H9 (cell line): Measurements from ENCODE around the gene CSRNP3. TPM values are rescaled to one million over a fixed set of nuclear protein-coding genes. Genes with fewer than 3 reads are reported as not detected.
A peak's percentile ranks its signal among the peaks of the same experiment; 100 is the strongest.

Experiments used
- DNase-seq: peaks from one replicate; pipeline ENCODE4 v3.0.0-alpha.2; 2017
- H2AFZ ChIP-seq: one replicate; pipeline ENCODE4 v1.6.1; 2013; ENCODE audit warnings: mild to moderate bottlenecking, low read length, control low read depth, moderate library complexity
- H2AK5ac ChIP-seq: 2 replicates; pipeline ENCODE4 v1.6.1; 2013; ENCODE audit warnings: low read length, control low read depth, mixed read lengths; ENCODE audit not compliant: insufficient read length
- H2BK120ac ChIP-seq: one replicate; pipeline ENCODE4 v1.6.1; 2013; ENCODE audit warnings: low read depth, mild to moderate bottlenecking, low read length, control low read depth, inconsistent platforms; ENCODE audit not compliant: poor library complexity, severe bottlenecking
- H2BK12ac ChIP-seq: 2 replicates; pipeline ENCODE4 v1.6.1; 2013; ENCODE audit warnings: low read length, control low read depth, mixed read lengths, low read depth; ENCODE audit not compliant: insufficient read length
- H2BK15ac ChIP-seq: 2 replicates; pipeline ENCODE4 v1.6.1; 2013; ENCODE audit warnings: low read depth, low read length, control low read depth
- H2BK20ac ChIP-seq: one replicate; pipeline ENCODE4 v1.6.1; 2013; ENCODE audit warnings: low read depth, mild to moderate bottlenecking, low read length, control low read depth, inconsistent platforms; ENCODE audit not compliant: poor library complexity, severe bottlenecking
- H2BK5ac ChIP-seq: 2 replicates; pipeline ENCODE4 v1.6.1; 2013; ENCODE audit warnings: low read length, control low read depth, mixed read lengths; ENCODE audit not compliant: insufficient read length
- H3K14ac ChIP-seq: 2 replicates; pipeline ENCODE4 v1.6.1; 2013; ENCODE audit warnings: low read length, control low read depth; ENCODE audit not compliant: insufficient read depth
- H3K18ac ChIP-seq: 2 replicates; pipeline ENCODE4 v1.6.1; 2013; ENCODE audit warnings: low read depth, mild to moderate bottlenecking, mixed read lengths, low read length, control low read depth; ENCODE audit not compliant: insufficient read length
- H3K23ac ChIP-seq: 2 replicates; pipeline ENCODE4 v1.6.1; 2013; ENCODE audit warnings: low read length, control low read depth, mixed read lengths, low read depth; ENCODE audit not compliant: insufficient read length
- H3K23me2 ChIP-seq: 2 replicates; pipeline ENCODE4 v1.6.1; 2013; ENCODE audit warnings: low read depth, mild to moderate bottlenecking, mixed read lengths, low read length, control low read depth; ENCODE audit not compliant: insufficient read length, poor library complexity, severe bottlenecking
- H3K27ac ChIP-seq: 2 replicates; pipeline ENCODE4 v1.5.1; 2013; ENCODE audit warnings: low read length, control low read depth, mixed read lengths, low read depth; ENCODE audit not compliant: insufficient read length
- H3K27me3 ChIP-seq: 2 replicates; pipeline ENCODE4 v1.6.1; 2013; ENCODE audit warnings: low read length, control low read depth, inconsistent platforms; ENCODE audit not compliant: insufficient read depth
- H3K4ac ChIP-seq: 2 replicates; pipeline ENCODE4 v1.6.1; 2013; ENCODE audit warnings: low read depth, mild to moderate bottlenecking, control low read depth, inconsistent platforms, low read length, moderate library complexity
- H3K4me1 ChIP-seq: 2 replicates; pipeline ENCODE4 v1.6.1; 2013; ENCODE audit warnings: low read length, control low read depth, inconsistent platforms; ENCODE audit not compliant: insufficient read depth
- H3K4me2 ChIP-seq: 2 replicates; pipeline ENCODE4 v1.6.1; 2013; ENCODE audit warnings: low read length, control low read depth, mixed read lengths; ENCODE audit not compliant: insufficient read length, insufficient read depth
- H3K56ac ChIP-seq: 2 replicates; pipeline ENCODE4 v1.6.1; 2013; ENCODE audit warnings: low read depth, mild to moderate bottlenecking, mixed read lengths, low read length, control low read depth; ENCODE audit not compliant: insufficient read length
- H3K79me1 ChIP-seq: 2 replicates; pipeline ENCODE4 v1.6.1; 2013; ENCODE audit warnings: low read depth, mild to moderate bottlenecking, moderate library complexity, low read length, control low read depth, inconsistent platforms; ENCODE audit not compliant: insufficient read depth, poor library complexity, severe bottlenecking
- H3K79me2 ChIP-seq: 2 replicates; pipeline ENCODE4 v1.6.1; 2013; ENCODE audit warnings: low read length, control low read depth, inconsistent platforms; ENCODE audit not compliant: insufficient read depth
- H3K9ac ChIP-seq: 2 replicates; pipeline ENCODE4 v1.6.1; 2013; ENCODE audit warnings: low read length, control low read depth, mixed read lengths; ENCODE audit not compliant: insufficient read length; ENCODE audit errors: extremely low read depth
- H3K9me3 ChIP-seq: one replicate; pipeline ENCODE4 v1.6.1; 2013; ENCODE audit warnings: low read depth, low read length, inconsistent platforms; ENCODE audit not compliant: control insufficient read depth
- H3T11ph ChIP-seq: one replicate; pipeline ENCODE4 v1.6.1; 2013; ENCODE audit warnings: mild to moderate bottlenecking, low read length, control low read depth, inconsistent platforms
- H4K20me1 ChIP-seq: one replicate; pipeline ENCODE4 v1.6.1; 2013; ENCODE audit not compliant: control insufficient read depth, insufficient read length, insufficient read depth
- H4K5ac ChIP-seq: 2 replicates; pipeline ENCODE4 v1.6.1; 2013; ENCODE audit warnings: low read depth, mild to moderate bottlenecking, mixed read lengths, low read length, control low read depth; ENCODE audit not compliant: insufficient read length
- H4K8ac ChIP-seq: replicated peaks from 2 replicates; pipeline ENCODE4 v1.6.1; 2013; ENCODE audit warnings: low read length, control low read depth, mixed read lengths, low read depth; ENCODE audit not compliant: insufficient read length
- H4K91ac ChIP-seq: 2 replicates; pipeline ENCODE4 v1.6.1; 2013; ENCODE audit warnings: low read depth, mild to moderate bottlenecking, moderate library complexity, mixed read lengths, low read length, control low read depth; ENCODE audit not compliant: insufficient read length
- H3K27ac Mint-ChIP-seq, 3 experiments: 2 replicates in 2 of 3; 3 replicates in 1 of 3; pipeline ENCODE4 v1.8.0; 2020 to 2021; ENCODE audit warnings: mixed read lengths in 3 of 3, mild to moderate bottlenecking in 1 of 3, moderate library complexity in 1 of 3
- H3K27me3 Mint-ChIP-seq: 2 replicates; pipeline ENCODE4 v1.8.0; 2021; ENCODE audit warnings: low read depth, mild to moderate bottlenecking, moderate library complexity, mixed read lengths
- H3K36me3 Mint-ChIP-seq, 3 experiments: 2 replicates in 2 of 3; 3 replicates in 1 of 3; pipeline ENCODE4 v1.8.0; 2020 to 2021; ENCODE audit warnings: low read depth in 3 of 3, mixed read lengths in 3 of 3; ENCODE audit not compliant: insufficient read depth in 1 of 3
- H3K4me1 Mint-ChIP-seq, 2 experiments: 2 replicates each; pipeline ENCODE4 v1.8.0; 2020; ENCODE audit warnings: mixed read lengths in 2 of 2
- H3K4me3 Mint-ChIP-seq, 2 experiments: 2 replicates in 1 of 2; 3 replicates in 1 of 2; pipeline ENCODE4 v1.8.0; 2020 to 2021; ENCODE audit warnings: mild to moderate bottlenecking in 2 of 2, mixed read lengths in 2 of 2, moderate library complexity in 1 of 2
- H3K9me3 Mint-ChIP-seq, 2 experiments: 2 replicates in 1 of 2; 3 replicates in 1 of 2; pipeline ENCODE4 v1.8.0; 2020; ENCODE audit warnings: mild to moderate bottlenecking in 2 of 2, mixed read lengths in 2 of 2, moderate library complexity in 1 of 2
- WGBS: extraction: QIAGEN DNeasy Blood & Tissue Kit; methylation state at CpG from one replicate; pipeline ENCODE4 v1.1.7; 2013; ENCODE audit warnings: missing lambda C conversion rate, low lambda C conversion rate, mixed read lengths; ENCODE audit not compliant: insufficient read length; ENCODE audit errors: extremely low coverage; 5-methylcytosine and 5-hydroxymethylcytosine counted together
- total RNA-seq: library from RNA; stranded (reverse); gene quantifications from 2 replicates; pipeline ENCODE4 v1.2.1, GENCODE V29; 2021
- TF ChIP-seq, protein P1 (sequence below): fragments of 200-600 bp; sonication (generic); conservative IDR thresholded peaks from 3 replicates; pipeline ENCODE4 v1.8.0; 2021; ENCODE audit warnings: antibody characterized with exemption, mild to moderate bottlenecking

The CSRNP3 gene
- total RNA-seq, 1 experiment from 2014 or later: 3.6 TPM

DNA sequence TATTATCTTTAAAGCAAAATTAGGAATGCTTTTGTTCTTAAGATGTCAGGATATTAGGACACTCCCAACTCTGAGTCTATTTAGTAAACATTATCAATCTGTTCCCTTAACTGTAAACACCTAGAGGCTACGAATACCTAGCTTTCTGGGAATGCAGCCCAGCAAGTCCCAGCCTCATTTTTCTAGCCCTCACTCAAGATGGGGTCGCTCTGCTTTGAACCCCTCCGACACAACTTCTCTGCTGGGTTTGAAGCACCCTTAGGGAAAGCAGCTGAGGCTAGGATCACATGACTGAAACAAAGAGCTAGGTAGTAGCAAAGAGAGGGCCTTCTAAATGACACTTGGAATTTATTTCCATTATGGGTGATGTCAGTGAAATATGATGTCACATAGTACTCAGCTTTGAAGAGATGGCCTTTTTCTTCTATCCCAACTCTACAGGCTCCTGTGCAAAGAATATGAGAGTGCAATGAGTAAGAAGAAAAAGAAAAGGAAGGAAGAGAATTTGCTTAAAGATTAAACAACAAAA, 114.7 kb downstream of the CSRNP3 start:
- H3K4me1 Mint-ChIP-seq: peaks cover 19 to 29% of the 10 kb centered on the region in 2 experiments

More for the DNA sequence above, 114.7 kb downstream of the CSRNP3 start:
- Mint-ChIP-seq H3K27ac (peak overlapping the region in 1 of 3 experiments; percentile 7; a peak in 2 of 7 replicates), H3K4me3 (no peak overlapping the region), H3K9me3 (no peaks in the 10 kb centered on the region), H3K36me3 (peaks cover 0 to 2% (median 0%) of the 10 kb centered on the region in 3 experiments; a peak in 2 of 7 replicates), H3K27me3 (no peaks in the 10 kb centered on the region)
- H4K5ac ChIP-seq: no peak overlapping the region
- no peak overlapping the region for H3K18ac ChIP-seq
- H3K56ac ChIP-seq: no peak overlapping the region
- WGBS: no CpG with 5 or more reads among the region's 3 CpGs
- no peak overlapping the region for H3K23ac ChIP-seq
- H2AK5ac ChIP-seq: no peak overlapping the region
- no peak for DNase-seq
- no peak overlapping the region for H2BK20ac ChIP-seq
- no peaks in the 10 kb centered on the region for H3K79me1 ChIP-seq
- peaks cover 3% of the 10 kb centered on the region; the same call in 1 of the 2 replicates for H3K4me1 ChIP-seq
- no peak overlapping the region for H3K14ac ChIP-seq
- H2BK120ac ChIP-seq: no peak overlapping the region
- TF ChIP-seq, protein P1, sequence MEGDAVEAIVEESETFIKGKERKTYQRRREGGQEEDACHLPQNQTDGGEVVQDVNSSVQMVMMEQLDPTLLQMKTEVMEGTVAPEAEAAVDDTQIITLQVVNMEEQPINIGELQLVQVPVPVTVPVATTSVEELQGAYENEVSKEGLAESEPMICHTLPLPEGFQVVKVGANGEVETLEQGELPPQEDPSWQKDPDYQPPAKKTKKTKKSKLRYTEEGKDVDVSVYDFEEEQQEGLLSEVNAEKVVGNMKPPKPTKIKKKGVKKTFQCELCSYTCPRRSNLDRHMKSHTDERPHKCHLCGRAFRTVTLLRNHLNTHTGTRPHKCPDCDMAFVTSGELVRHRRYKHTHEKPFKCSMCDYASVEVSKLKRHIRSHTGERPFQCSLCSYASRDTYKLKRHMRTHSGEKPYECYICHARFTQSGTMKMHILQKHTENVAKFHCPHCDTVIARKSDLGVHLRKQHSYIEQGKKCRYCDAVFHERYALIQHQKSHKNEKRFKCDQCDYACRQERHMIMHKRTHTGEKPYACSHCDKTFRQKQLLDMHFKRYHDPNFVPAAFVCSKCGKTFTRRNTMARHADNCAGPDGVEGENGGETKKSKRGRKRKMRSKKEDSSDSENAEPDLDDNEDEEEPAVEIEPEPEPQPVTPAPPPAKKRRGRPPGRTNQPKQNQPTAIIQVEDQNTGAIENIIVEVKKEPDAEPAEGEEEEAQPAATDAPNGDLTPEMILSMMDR: no peak
- no peak overlapping the region for H3K27ac ChIP-seq
- no peak overlapping the region for H2BK15ac ChIP-seq
- H3K27me3 ChIP-seq: no peaks in the 10 kb centered on the region
- H3K4me2 ChIP-seq: no peak overlapping the region
- H3T11ph ChIP-seq: no peak overlapping the region
- no peaks in the 10 kb centered on the region for H3K79me2 ChIP-seq
- H2BK5ac ChIP-seq: no peak overlapping the region
- H3K23me2 ChIP-seq: no peaks in the 10 kb centered on the region
- no peaks in the 10 kb centered on the region for H4K20me1 ChIP-seq
- H2BK12ac ChIP-seq: no peak overlapping the region
- H4K8ac ChIP-seq: no peak overlapping the region
- H4K91ac ChIP-seq: no peak overlapping the region
- H3K9ac ChIP-seq: no peak overlapping the region
- no peak overlapping the region for H2AFZ ChIP-seq
- H3K9me3 ChIP-seq: no peaks in the 10 kb centered on the region
- H3K4ac ChIP-seq: no peak overlapping the region
